Ectodermal cell (in vitro differentiated cells): ENCODE measurements around the gene JAZF1.

Source experiments
- H3K27ac ChIP-seq: 2 replicates; pipeline ENCODE4 v1.7.0; 2013; ENCODE audit warnings: mild to moderate bottlenecking, low read depth, low read length; ENCODE audit not compliant: insufficient read depth, poor library complexity, severe bottlenecking
- H3K27me3 ChIP-seq: 2 replicates; pipeline ENCODE4 v1.7.0; 2013; ENCODE audit warnings: mild to moderate bottlenecking, low read length; ENCODE audit not compliant: insufficient read depth, control insufficient read depth, poor library complexity, severe bottlenecking
- H3K36me3 ChIP-seq: one replicate; pipeline ENCODE4 v1.7.0; 2013; ENCODE audit warnings: low read length; ENCODE audit not compliant: control insufficient read depth, insufficient read depth
- H3K4me1 ChIP-seq: one replicate; pipeline ENCODE4 v1.7.0; 2013; ENCODE audit warnings: low read length; ENCODE audit not compliant: control insufficient read depth, insufficient read depth
- H3K4me3 ChIP-seq: 2 replicates; pipeline ENCODE4 v1.7.0; 2013; ENCODE audit warnings: low read depth, low read length, control low read depth; ENCODE audit not compliant: insufficient read depth
- H3K9me3 ChIP-seq: 2 replicates; pipeline ENCODE4 v1.7.0; 2013; ENCODE audit warnings: mild to moderate bottlenecking, low read length, moderate library complexity; ENCODE audit not compliant: control insufficient read depth
- WGBS, 2 experiments: methylation state at CpG; one replicate each; pipeline ENCODE4 v1.1.7; 2013; ENCODE audit warnings: missing lambda C conversion rate in 2 of 2; 5-methylcytosine and 5-hydroxymethylcytosine counted together

JAZF1 gene

GRCh38 chr7:28069807-28070206 is 110.8 kb downstream of the JAZF1 start:
- no peaks in the 10 kb centered on the region for H3K4me1 ChIP-seq
- H3K27ac ChIP-seq = no peak overlapping the region
- no peaks in the 10 kb centered on the region for H3K36me3 ChIP-seq
- no peak overlapping the region for H3K4me3 ChIP-seq
- 84 to 87% methylated on average over 10 of the region's 10 CpGs for WGBS, 2 experiments
- H3K9me3 ChIP-seq = no peaks in the 10 kb centered on the region
- no peaks in the 10 kb centered on the region for H3K27me3 ChIP-seq

GRCh38 chr7:28069388-28069787 is 111.2 kb downstream of the JAZF1 start:
- Histone ChIP-seq H3K4me3 (no peak overlapping the region), H3K9me3 (no peaks in the 10 kb centered on the region), H3K36me3 (no peaks in the 10 kb centered on the region), H3K27me3 (no peaks in the 10 kb centered on the region), H3K4me1 (no peaks in the 10 kb centered on the region), H3K27ac (no peak overlapping the region)
- 92 to 97% methylated on average over 3 of the region's 3 CpGs for whole genome bisulfite sequencing, 2 experiments

- H3K27ac ChIP-seq = no peak overlapping the region
- no peaks in the 10 kb centered on the region for H3K27me3 ChIP-seq
- no peak overlapping the region for H3K4me3 ChIP-seq
- H3K9me3 ChIP-seq = no peaks in the 10 kb centered on the region
- H3K4me1 ChIP-seq = no peaks in the 10 kb centered on the region
- WGBS, 2 experiments = 95 to 96% methylated on average over 1 of the region's 1 CpG
- no peaks in the 10 kb centered on the region for H3K36me3 ChIP-seq
Observed at GRCh38 chr7:28068811-28069216, 111.8 kb downstream of the JAZF1 start.

GRCh38 chr7:28067171-28067570 is 113.4 kb downstream of the JAZF1 start:
- Histone ChIP-seq H3K27ac (no peak overlapping the region), H3K4me3 (no peak overlapping the region), H3K27me3 (no peaks in the 10 kb centered on the region), H3K36me3 (no peaks in the 10 kb centered on the region), H3K9me3 (no peaks in the 10 kb centered on the region), H3K4me1 (no peaks in the 10 kb centered on the region)

- Histone ChIP-seq H3K4me3 (no peak overlapping the region), H3K36me3 (no peaks in the 10 kb centered on the region), H3K27me3 (no peaks in the 10 kb centered on the region), H3K4me1 (no peaks in the 10 kb centered on the region), H3K27ac (no peak overlapping the region), H3K9me3 (no peaks in the 10 kb centered on the region)
- 93% methylated on average over 8 of the region's 8 CpGs for WGBS, 2 experiments
Observed at GRCh38 chr7:28065721-28066285, 114.8 kb downstream of the JAZF1 start.

GRCh38 chr7:28065308-28065707 is 115.3 kb downstream of the JAZF1 start:
- WGBS, 2 experiments = 90 to 95% methylated on average over 7 of the region's 7 CpGs
- H3K9me3 ChIP-seq = no peaks in the 10 kb centered on the region
- H3K27ac ChIP-seq = no peak overlapping the region
- no peaks in the 10 kb centered on the region for H3K4me1 ChIP-seq
- no peaks in the 10 kb centered on the region for H3K27me3 ChIP-seq
- H3K36me3 ChIP-seq = no peaks in the 10 kb centered on the region
- H3K4me3 ChIP-seq = no peak overlapping the region

- Histone ChIP-seq H3K9me3 (no peaks in the 10 kb centered on the region), H3K27me3 (no peaks in the 10 kb centered on the region), H3K4me3 (no peak overlapping the region), H3K27ac (no peak overlapping the region), H3K36me3 (no peaks in the 10 kb centered on the region), H3K4me1 (no peaks in the 10 kb centered on the region)
Observed at GRCh38 chr7:28064437-28064836, 116.2 kb downstream of the JAZF1 start.

- H3K27ac ChIP-seq = no peak overlapping the region
- no peaks in the 10 kb centered on the region for H3K36me3 ChIP-seq
- WGBS, 2 experiments = 55 to 62% methylated on average over 12 of the region's 12 CpGs
Observed at GRCh38 chr7:28062197-28062991, 118.2 kb downstream of the JAZF1 start.

GRCh38 chr7:28061824-28062196 is 118.8 kb downstream of the JAZF1 start:
- H3K4me1 ChIP-seq = no peaks in the 10 kb centered on the region
- no peak overlapping the region for H3K27ac ChIP-seq
- WGBS, 2 experiments = 71 to 77% methylated on average over 3 to 4 of the region's 4 CpGs
- H3K27me3 ChIP-seq = no peaks in the 10 kb centered on the region
- no peaks in the 10 kb centered on the region for H3K9me3 ChIP-seq
- H3K4me3 ChIP-seq = no peak overlapping the region
- no peaks in the 10 kb centered on the region for H3K36me3 ChIP-seq

More at GRCh38 chr7:28062197-28062991, 118.2 kb downstream of the JAZF1 start:
- Histone ChIP-seq H3K9me3 (no peaks in the 10 kb centered on the region), H3K4me1 (no peaks in the 10 kb centered on the region), H3K4me3 (no peak overlapping the region), H3K27me3 (no peaks in the 10 kb centered on the region)

GRCh38 chr7:28060371-28060950 is 120.1 kb downstream of the JAZF1 start:
- no peaks in the 10 kb centered on the region for H3K4me1 ChIP-seq
- no peak overlapping the region for H3K4me3 ChIP-seq
- H3K9me3 ChIP-seq = no peaks in the 10 kb centered on the region
- H3K27ac ChIP-seq = no peak overlapping the region
- 69 to 90% methylated on average over 1 of the region's 1 CpG for WGBS, 2 experiments
- no peaks in the 10 kb centered on the region for H3K27me3 ChIP-seq
- no peaks in the 10 kb centered on the region for H3K36me3 ChIP-seq
